HG03095 (cell line): Measurements from ENCODE around the gene ORM1.

ENCODE experiments used
- ATAC-seq: cut with Tn5 transposase; IDR thresholded peaks from one replicate; pipeline ENCODE4 v1.9.1; 2021; ENCODE audit warnings: moderate library complexity; ENCODE audit not compliant: unreplicated experiment

ORM1 gene

DNA sequence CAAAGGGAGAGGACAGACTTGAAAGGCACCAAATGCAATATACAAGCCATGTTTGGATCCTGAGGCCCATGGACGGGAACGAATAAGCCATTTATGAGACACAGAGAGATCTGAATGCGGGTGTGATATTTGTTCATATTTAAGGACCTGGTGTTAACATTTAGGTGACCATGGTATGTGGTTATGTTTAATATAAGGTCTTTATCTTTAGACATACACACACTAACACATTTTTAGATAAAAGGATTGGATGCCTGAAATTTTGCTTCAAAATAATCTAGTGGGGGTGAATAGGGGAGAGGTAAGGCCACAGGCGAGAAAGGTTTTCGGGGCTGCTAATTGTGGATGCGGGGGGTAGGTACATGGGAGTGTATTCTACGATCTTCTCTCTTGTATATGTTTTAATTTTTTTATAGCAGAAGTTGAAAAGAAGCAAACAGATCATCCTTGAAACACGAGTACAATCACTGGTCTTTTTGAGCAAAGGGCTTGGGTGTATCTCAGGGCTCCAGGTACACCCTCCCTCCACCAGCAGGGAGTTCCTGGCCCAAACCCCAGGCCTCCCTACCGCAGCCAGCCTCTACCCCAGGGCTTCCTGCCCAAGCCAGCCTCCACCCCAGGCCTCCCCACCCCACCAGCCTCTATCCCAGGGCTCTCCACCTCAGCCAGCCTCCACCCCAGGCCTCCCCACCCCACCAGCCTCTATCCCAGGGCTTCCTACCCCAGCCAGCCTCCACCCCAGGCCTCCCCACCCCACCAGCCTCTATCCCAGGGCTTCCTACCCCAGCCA lies 52.7 kb downstream of the ORM1 start:
- ATAC-seq: no peak
